Esophagus (tissue), 2 donors: Measurements from ENCODE around the gene CASTOR1. TPM values are rescaled to one million over a fixed set of nuclear protein-coding genes. Genes with fewer than 3 reads are reported as not detected.

ENCODE experiments used
- H3K27ac ChIP-seq, 2 donors: one replicate each; pipeline ENCODE4 v1.5.1; 2013; ENCODE audit warnings: low read depth in 2 of 2, mild to moderate bottlenecking in 2 of 2, inconsistent platforms in 1 of 2, low read length in 1 of 2, moderate library complexity in 1 of 2
- H3K27me3 ChIP-seq, 2 donors: one replicate each; pipeline ENCODE4 v1.6.1; 2013; ENCODE audit warnings: low read length in 2 of 2, control low read depth in 1 of 2, mild to moderate bottlenecking in 1 of 2; ENCODE audit not compliant: insufficient read depth in 2 of 2, control insufficient read depth in 1 of 2
- H3K36me3 ChIP-seq, 2 donors: one replicate each; pipeline ENCODE4 v1.6.1; 2013; ENCODE audit warnings: low read length in 1 of 2; ENCODE audit not compliant: control insufficient read depth in 2 of 2, insufficient read depth in 2 of 2
- H3K4me1 ChIP-seq, 2 donors: one replicate each; pipeline ENCODE4 v1.6.1; 2013; ENCODE audit warnings: low read length in 1 of 2; ENCODE audit not compliant: control insufficient read depth in 2 of 2, insufficient read depth in 2 of 2
- H3K4me3 ChIP-seq, 2 donors: one replicate each; pipeline ENCODE4 v1.5.1; 2013; ENCODE audit warnings: low read length in 2 of 2, mild to moderate bottlenecking in 2 of 2, low read depth in 1 of 2, moderate library complexity in 1 of 2
- H3K9me3 ChIP-seq, 2 donors: one replicate each; pipeline ENCODE4 v1.6.1; 2013; ENCODE audit warnings: mild to moderate bottlenecking in 2 of 2, low read depth in 1 of 2, low read length in 1 of 2, moderate library complexity in 1 of 2; ENCODE audit not compliant: control insufficient read depth in 2 of 2, insufficient read depth in 1 of 2
- WGBS, 2 donors: extraction: QIAGEN DNeasy Blood & Tissue Kit; methylation state at CpG; one replicate each; pipeline ENCODE4 v1.1.7; 2013; 5-methylcytosine and 5-hydroxymethylcytosine counted together
- polyA plus RNA-seq, 2 donors: library from polyadenylated mRNA; stranded (reverse); fragments of 200-250 nt; gene quantifications; one replicate each; pipeline ENCODE4 v1.2.3, GENCODE V29; 2013
- donor health status: healthy with polysubstance abuse.
- donor health status: Bipolar disorder and iron deficiency.

CASTOR1 gene
- polyA plus RNA-seq, 2 donors: 29.7 to 39.3 TPM

- H3K4me1 ChIP-seq: peaks cover 21 to 71% of the 10 kb centered on the region in 2 donors
- H3K9me3 ChIP-seq: no peaks in the 10 kb centered on the region
- no peak overlapping the region for H3K4me3 ChIP-seq
- no peak overlapping the region for H3K27ac ChIP-seq
- WGBS, 2 donors: 89 to 92% methylated on average over 11 of the region's 11 CpGs
- no peaks in the 10 kb centered on the region for H3K27me3 ChIP-seq
- peaks cover 33 to 68% of the 10 kb centered on the region in 2 donors for H3K36me3 ChIP-seq
Observed at GRCh38 chr22:30294830-30295229, 5.5 kb upstream of the CASTOR1 start.

GRCh38 chr22:30294066-30294465, 4.8 kb upstream of the CASTOR1 start:
- Histone ChIP-seq H3K4me1 (peaks cover 19 to 67% of the 10 kb centered on the region in 2 donors), H3K9me3 (no peaks in the 10 kb centered on the region), H3K4me3 (no peak overlapping the region), H3K27me3 (no peaks in the 10 kb centered on the region), H3K27ac (peak overlapping the region; percentile 6 to 29), H3K36me3 (peaks cover 29 to 61% of the 10 kb centered on the region in 2 donors)
- WGBS, 2 donors: 55 to 60% methylated on average over 9 of the region's 9 CpGs

GRCh38 chr22:30293026-30293425, 3.7 kb upstream of the CASTOR1 start:
- H3K4me1 ChIP-seq: peaks cover 12 to 58% of the 10 kb centered on the region in 2 donors
- H3K9me3 ChIP-seq: no peaks in the 10 kb centered on the region
- 68 to 83% methylated on average over 7 of the region's 7 CpGs for WGBS, 2 donors

GRCh38 chr22:30292069-30292970, 3.0 kb upstream of the CASTOR1 start:
- Histone ChIP-seq H3K4me3 (no peak overlapping the region), H3K27ac (peak overlapping the region; percentile 86 to 98), H3K36me3 (peaks cover 23 to 48% of the 10 kb centered on the region in 2 donors), H3K4me1 (peaks cover 9 to 53% of the 10 kb centered on the region in 2 donors), H3K27me3 (no peaks in the 10 kb centered on the region), H3K9me3 (no peaks in the 10 kb centered on the region)
- 66 to 71% methylated on average over 16 to 18 of the region's 18 CpGs for WGBS, 2 donors

More at GRCh38 chr22:30293026-30293425, 3.7 kb upstream of the CASTOR1 start:
- Histone ChIP-seq H3K27me3 (no peaks in the 10 kb centered on the region), H3K36me3 (peaks cover 29 to 54% of the 10 kb centered on the region in 2 donors), H3K27ac (peak overlapping the region; percentile 37 to 59), H3K4me3 (no peak overlapping the region)

- H3K27me3 ChIP-seq: no peaks in the 10 kb centered on the region
- H3K36me3 ChIP-seq: peaks cover 23 to 51% of the 10 kb centered on the region in 2 donors
- peaks cover 6 to 53% of the 10 kb centered on the region in 2 donors for H3K4me1 ChIP-seq
- no peaks in the 10 kb centered on the region for H3K9me3 ChIP-seq
- WGBS, 2 donors: 48 to 64% methylated on average over 13 of the region's 13 CpGs
- H3K4me3 ChIP-seq: no peak overlapping the region
- H3K27ac ChIP-seq: peak overlapping the region; percentile 86 to 98
Observed at GRCh38 chr22:30291058-30291892, 2.0 kb upstream of the CASTOR1 start.

GRCh38 chr22:30290342-30291057, 1.2 kb upstream of the CASTOR1 start:
- H3K27me3 ChIP-seq: no peaks in the 10 kb centered on the region
- H3K27ac ChIP-seq: peak overlapping the region; percentile 86 to 98
- H3K4me3 ChIP-seq: peak overlapping the region in 1 of 2 donors; percentile 89
- 20 to 28% methylated on average over 3 of the region's 3 CpGs for WGBS, 2 donors
- peaks cover 20 to 49% of the 10 kb centered on the region in 2 donors for H3K36me3 ChIP-seq
- peaks cover 6 to 45% of the 10 kb centered on the region in 2 donors for H3K4me1 ChIP-seq
- H3K9me3 ChIP-seq: no peaks in the 10 kb centered on the region

GRCh38 chr22:30289980-30290313, 642 bp upstream of the CASTOR1 start:
- WGBS, 2 donors: 10 to 19% methylated on average over 12 of the region's 12 CpGs
- Histone ChIP-seq H3K27ac (peak overlapping the region; percentile 86 to 98), H3K36me3 (peaks cover 14 to 49% of the 10 kb centered on the region in 2 donors), H3K27me3 (no peaks in the 10 kb centered on the region), H3K9me3 (no peaks in the 10 kb centered on the region), H3K4me3 (peak overlapping the region; percentile 26 to 89), H3K4me1 (peaks cover 6 to 45% of the 10 kb centered on the region in 2 donors)

- H3K9me3 ChIP-seq: no peaks in the 10 kb centered on the region
- peaks cover 4 to 42% of the 10 kb centered on the region in 2 donors for H3K4me1 ChIP-seq
- H3K27ac ChIP-seq: peak overlapping the region; percentile 86 to 98
- peak overlapping the region; percentile 57 to 89 for H3K4me3 ChIP-seq
- WGBS, 2 donors: 8 to 10% methylated on average over 26 to 27 of the region's 27 CpGs
- H3K36me3 ChIP-seq: peaks cover 9 to 45% of the 10 kb centered on the region in 2 donors
- no peaks in the 10 kb centered on the region for H3K27me3 ChIP-seq
Observed at GRCh38 chr22:30288419-30289140, 725 bp downstream of the CASTOR1 start.
